GM20431 (cell line): ENCODE data around the gene GP1BB.

ENCODE experiments used
- in situ Hi-C: fragments of 300-500 bp; cut with MseI, MboI; formaldehyde crosslinking; loops from one replicate; pipeline ENCODE4 v1.15.0; 2020; ENCODE audit warnings: low sequenced_read_pairs; ENCODE audit not compliant: unreplicated experiment

Gene GP1BB

GRCh38 chr22:19753090-19753842, 29.9 kb downstream of the GP1BB start:
- in situ Hi-C loops, result no loop called here

- in situ Hi-C loops, result no loop called here
Measured at GRCh38 chr22:19753996-19754700, 30.8 kb downstream of the GP1BB start.

GRCh38 chr22:19754701-19755144, 31.4 kb downstream of the GP1BB start:
- in situ Hi-C loops, result no loop called here

GRCh38 chr22:19755145-19755710, 31.9 kb downstream of the GP1BB start:
- in situ Hi-C loops, result no loop called here

- in situ Hi-C loops, result no loop called here
Measured at GRCh38 chr22:19755722-19756287, 32.5 kb downstream of the GP1BB start.

- in situ Hi-C loops, result no loop called here
Measured at GRCh38 chr22:19756288-19757128, 33.2 kb downstream of the GP1BB start.

- in situ Hi-C loops, result no loop called here
Measured at GRCh38 chr22:19757140-19757984, 34.0 kb downstream of the GP1BB start.

- in situ Hi-C loops, result no loop called here
Measured at GRCh38 chr22:19757985-19758895, 34.9 kb downstream of the GP1BB start.

- in situ Hi-C loops, result no loop called here
Measured at GRCh38 chr22:19758896-19759426, 35.6 kb downstream of the GP1BB start.

- in situ Hi-C loops, result no loop called here
Measured at GRCh38 chr22:19759427-19760057, 36.2 kb downstream of the GP1BB start.

- in situ Hi-C loops, result no loop called here
Measured at GRCh38 chr22:19760058-19760950, 37.0 kb downstream of the GP1BB start, which contains the start of gene TBX1. TSS of gene TBX1 (plus strand) at chr22:19760778. CDS start at chr22:19760844, 66 bp downstream.

- in situ Hi-C loops, result no loop called here
Measured at GRCh38 chr22:19760951-19761724, 37.8 kb downstream of the GP1BB start.

- in situ Hi-C loops, result no loop called here
Measured at GRCh38 chr22:19761725-19762567, 38.6 kb downstream of the GP1BB start.

- in situ Hi-C loops, result no loop called here
Measured at GRCh38 chr22:19762568-19763457, 39.5 kb downstream of the GP1BB start.
